Large intestine (tissue), 3 donors: ENCODE data around the gene STX7. TPM values are rescaled to one million over a fixed set of nuclear protein-coding genes. Genes with fewer than 3 reads are reported as not detected.

Experiments
- DNase-seq, 2 donors: peaks; one replicate each; pipeline versions ENCODE4 v3.0.0 to v3.0.0-alpha.2; 2013
- H3K27ac ChIP-seq: one replicate; pipeline ENCODE4 v1.5.1; 2013; ENCODE audit warnings: low read length
- H3K27me3 ChIP-seq: 2 replicates; pipeline ENCODE4 v1.6.1; 2013; ENCODE audit warnings: low read length; ENCODE audit not compliant: control insufficient read depth, insufficient read depth
- H3K36me3 ChIP-seq: 2 replicates; pipeline ENCODE4 v1.6.1; 2013; ENCODE audit warnings: low read length; ENCODE audit not compliant: control insufficient read depth, insufficient read depth
- H3K4me1 ChIP-seq: one replicate; pipeline ENCODE4 v1.6.1; 2013; ENCODE audit warnings: low read length; ENCODE audit not compliant: control insufficient read depth, insufficient read depth
- H3K4me3 ChIP-seq: one replicate; pipeline ENCODE4 v1.5.1; 2013; ENCODE audit warnings: low read length
- H3K9me3 ChIP-seq: one replicate; pipeline ENCODE4 v1.6.1; 2013; ENCODE audit warnings: mild to moderate bottlenecking, low read depth, low read length, moderate library complexity; ENCODE audit not compliant: control insufficient read depth
- WGBS: methylation state at CpG from one replicate; pipeline ENCODE4 v1.1.5; 2013; ENCODE audit warnings: low lambda C conversion rate; ENCODE audit not compliant: insufficient coverage; 5-methylcytosine and 5-hydroxymethylcytosine counted together
- polyA plus RNA-seq: library from polyadenylated mRNA; unstranded; fragments of 120-200 nt; gene quantifications from one replicate; pipeline ENCODE4 v1.2.1, GENCODE V29; 2013

The STX7 gene
- polyA plus RNA-seq, 1 donor: 78.6 TPM

DNA sequence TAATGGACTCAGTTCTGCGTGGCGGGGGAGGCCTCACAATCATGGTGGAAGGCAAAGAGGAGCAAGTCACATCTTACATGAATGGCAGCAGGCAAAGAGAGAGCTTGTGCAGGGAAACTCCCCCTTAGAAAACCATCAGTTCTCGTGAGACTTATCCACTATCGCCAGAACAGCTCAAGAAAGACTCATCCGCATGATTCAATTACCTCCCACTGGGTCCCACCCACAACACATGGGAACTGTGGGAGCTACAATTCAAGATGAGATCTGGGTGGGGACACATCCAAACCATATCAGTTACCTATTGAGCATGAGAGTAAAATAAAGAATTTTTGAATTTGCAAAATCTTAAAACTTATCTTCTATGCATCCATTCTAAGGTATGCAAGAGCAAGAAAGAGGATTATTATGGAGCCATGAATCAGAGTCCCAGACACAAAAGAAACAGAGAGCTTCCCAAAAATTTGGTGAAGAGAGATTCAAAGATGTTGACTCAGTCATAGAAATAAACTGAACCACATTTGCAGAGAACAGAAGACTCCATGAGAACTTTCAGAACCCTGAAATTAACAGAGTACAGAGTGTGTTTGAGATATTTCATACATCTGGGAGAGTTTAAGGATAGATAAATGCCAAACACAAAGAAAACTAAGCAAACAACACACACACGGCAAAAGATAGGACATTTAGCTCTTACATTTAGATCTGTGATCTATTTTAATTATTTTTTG, 94.5 kb downstream of the STX7 start:
- 50% methylated on average over 1 of the region's 6 CpGs for WGBS
- Histone ChIP-seq H3K4me1 (no peaks in the 10 kb centered on the region), H3K27ac (no peak overlapping the region), H3K36me3 (no peaks in the 10 kb centered on the region), H3K9me3 (peaks cover 10% of the 10 kb centered on the region), H3K4me3 (no peak overlapping the region), H3K27me3 (no peaks in the 10 kb centered on the region)
- no peak for DNase-seq

DNA sequence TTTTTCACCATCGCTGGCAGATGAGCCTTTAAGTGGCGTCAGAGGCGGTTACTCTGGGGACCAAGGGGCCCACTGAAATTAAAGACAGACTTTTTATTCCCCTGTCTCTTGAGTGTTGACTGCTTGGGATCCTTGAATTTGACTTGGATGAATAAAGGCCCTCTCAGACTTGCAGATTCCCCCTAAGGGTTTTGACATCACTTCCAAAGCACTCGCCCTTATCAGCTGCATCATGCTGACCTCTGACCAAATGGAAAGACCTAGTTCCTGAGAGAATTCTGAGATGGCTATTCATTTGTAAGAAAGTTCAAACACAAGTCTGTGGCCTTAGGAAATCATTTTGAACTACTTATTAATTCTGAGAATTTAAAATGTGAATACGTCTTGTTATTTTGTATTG, 98.2 kb downstream of the STX7 start:
- H3K27me3 ChIP-seq: no peaks in the 10 kb centered on the region
- H3K36me3 ChIP-seq: no peaks in the 10 kb centered on the region
- peaks cover 10% of the 10 kb centered on the region for H3K9me3 ChIP-seq
- 91% methylated on average over 1 of the region's 5 CpGs for WGBS
- H3K4me3 ChIP-seq: no peak overlapping the region
- DNase-seq: no peak
- no peaks in the 10 kb centered on the region for H3K4me1 ChIP-seq
- H3K27ac ChIP-seq: no peak overlapping the region

DNA sequence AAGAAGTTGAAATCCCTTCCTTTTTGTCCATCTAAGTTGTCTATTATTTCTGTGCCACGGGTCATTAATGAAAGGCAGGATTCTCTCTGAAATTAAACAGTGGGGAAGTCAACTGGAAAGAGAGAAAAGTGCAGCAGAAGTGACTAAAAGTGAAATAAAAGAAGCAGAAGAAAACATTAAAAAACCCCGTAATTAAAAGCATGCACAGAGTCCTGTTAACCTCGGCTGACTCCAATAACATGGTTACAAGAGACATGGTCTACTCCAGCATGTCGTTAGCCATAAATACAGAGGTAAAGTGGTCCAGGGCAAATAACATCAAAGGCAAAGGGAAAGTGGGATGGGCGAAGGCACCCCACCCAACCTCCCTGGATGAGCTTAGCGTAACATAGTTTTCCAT, 98.6 kb downstream of the STX7 start:
- no peak overlapping the region for H3K4me3 ChIP-seq
- no peaks in the 10 kb centered on the region for H3K27me3 ChIP-seq
- WGBS: 63% methylated on average over 1 of the region's 6 CpGs
- H3K4me1 ChIP-seq: no peaks in the 10 kb centered on the region
- H3K27ac ChIP-seq: no peak overlapping the region
- H3K36me3 ChIP-seq: no peaks in the 10 kb centered on the region
- H3K9me3 ChIP-seq: peaks cover 10% of the 10 kb centered on the region
- no peak for DNase-seq

DNA sequence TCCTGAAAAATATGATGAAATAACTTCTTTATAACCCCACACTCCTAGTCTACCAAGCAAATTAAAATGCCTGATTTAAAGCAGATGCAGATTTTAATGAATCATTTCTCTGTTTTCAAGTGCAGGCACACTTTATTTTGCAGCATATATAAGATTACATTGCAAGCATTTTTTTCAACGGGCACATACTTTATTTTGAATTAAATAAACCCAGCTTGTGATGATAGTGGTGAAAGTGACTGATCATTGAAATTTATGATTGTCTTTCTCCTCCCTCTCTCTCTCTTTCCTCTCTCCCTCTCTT, 99.5 kb downstream of the STX7 start:
- H3K36me3 ChIP-seq: no peaks in the 10 kb centered on the region
- no peaks in the 10 kb centered on the region for H3K4me1 ChIP-seq
- WGBS: 56% methylated on average over 1 of the region's 1 CpG
- H3K27ac ChIP-seq: no peak overlapping the region
- no peaks in the 10 kb centered on the region for H3K27me3 ChIP-seq
- peaks cover 10% of the 10 kb centered on the region for H3K9me3 ChIP-seq
- DNase-seq: no peak
- no peak overlapping the region for H3K4me3 ChIP-seq

DNA sequence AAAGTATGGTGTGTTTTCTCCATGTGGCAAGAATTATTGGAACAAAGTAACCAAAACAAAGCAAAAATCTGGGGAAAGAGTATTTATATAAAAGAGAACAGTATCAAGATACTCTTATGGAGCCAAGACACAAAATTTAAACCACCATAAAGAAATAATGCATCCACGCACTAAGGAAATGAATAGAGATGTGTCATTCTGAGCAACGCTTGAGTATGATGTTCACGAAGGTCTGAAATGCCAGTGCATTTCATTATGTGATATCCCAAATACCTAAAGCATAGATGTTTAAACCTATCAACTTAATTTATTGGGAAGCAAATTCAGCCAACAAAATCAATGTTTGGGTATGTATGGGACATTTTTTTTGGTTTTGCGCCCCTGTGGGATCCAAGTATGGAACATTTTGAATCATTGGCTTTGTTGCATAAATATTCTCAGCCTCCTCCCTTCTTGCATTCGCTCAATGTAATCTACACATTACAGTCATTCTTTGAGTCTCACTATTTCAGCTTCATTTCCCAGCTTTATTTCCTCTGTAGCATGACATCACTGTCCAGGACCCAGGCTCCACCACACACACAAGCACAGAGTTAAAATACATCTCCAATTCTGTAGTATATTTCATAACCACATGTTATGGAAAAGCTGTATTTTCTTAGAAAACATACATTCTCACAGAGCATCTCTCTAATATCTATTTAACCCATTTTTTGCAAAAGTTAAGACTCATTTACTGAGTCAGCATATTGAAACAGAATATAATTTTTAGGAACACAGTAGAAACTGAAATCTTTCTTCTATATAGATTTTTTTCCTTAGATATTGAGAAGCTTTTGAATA, 100.0 kb downstream of the STX7 start:
- 100% methylated on average over 2 of the region's 5 CpGs for WGBS
- no peak for DNase-seq
- no peaks in the 10 kb centered on the region for H3K27me3 ChIP-seq
- no peak overlapping the region for H3K4me3 ChIP-seq
- no peaks in the 10 kb centered on the region for H3K4me1 ChIP-seq
- peaks cover 10% of the 10 kb centered on the region for H3K9me3 ChIP-seq
- H3K27ac ChIP-seq: no peak overlapping the region
- no peaks in the 10 kb centered on the region for H3K36me3 ChIP-seq

DNA sequence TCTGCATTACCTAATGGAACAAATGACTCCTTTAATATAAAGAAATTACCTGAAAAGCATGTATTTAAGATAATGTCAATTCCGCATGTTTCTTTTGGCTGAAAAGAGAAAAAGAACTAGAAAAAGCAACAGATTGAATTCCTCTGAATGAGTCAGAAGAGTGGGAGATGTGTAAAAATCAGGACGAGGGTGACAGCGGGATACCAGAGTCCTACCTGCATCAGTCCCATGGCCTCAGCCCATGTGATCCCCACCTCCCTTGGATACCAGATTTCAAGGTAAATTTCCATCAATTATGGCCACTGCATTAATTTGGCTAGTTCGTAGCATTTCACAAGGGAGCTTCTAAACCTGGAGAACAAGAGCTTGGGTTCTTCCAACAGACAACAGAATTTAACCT, 101.6 kb downstream of the STX7 start:
- Histone ChIP-seq H3K9me3 (peaks cover 3% of the 10 kb centered on the region), H3K36me3 (no peaks in the 10 kb centered on the region), H3K4me3 (no peak overlapping the region), H3K27ac (no peak overlapping the region), H3K4me1 (no peaks in the 10 kb centered on the region), H3K27me3 (no peaks in the 10 kb centered on the region)
- no CpG with 5 or more reads among the region's 4 CpGs for WGBS
- DNase-seq: no peak

DNA sequence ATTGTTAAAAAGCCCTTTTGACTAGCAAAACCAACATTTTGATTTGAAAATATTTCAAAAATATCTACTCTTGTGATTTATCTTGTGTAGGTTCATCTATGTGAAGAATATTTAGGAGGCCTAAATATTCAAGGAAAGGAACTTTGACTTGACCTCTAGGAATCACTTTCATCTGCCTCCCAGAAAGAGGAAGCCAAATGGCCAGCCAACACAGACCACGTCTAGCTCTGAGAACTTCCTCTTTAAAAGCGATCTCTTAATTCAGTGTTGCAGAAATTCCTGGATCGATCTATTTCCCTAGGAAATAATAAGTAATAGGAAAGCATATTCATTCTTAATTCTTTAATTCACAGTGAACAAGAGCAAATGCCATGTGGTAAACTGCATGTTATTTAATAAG, 102.1 kb downstream of the STX7 start:
- no peak overlapping the region for H3K27ac ChIP-seq
- 86% methylated on average over 1 of the region's 3 CpGs for WGBS
- DNase-seq: no peak
- no peak overlapping the region for H3K4me3 ChIP-seq
- H3K27me3 ChIP-seq: peaks cover 4% of the 10 kb centered on the region
- no peaks in the 10 kb centered on the region for H3K9me3 ChIP-seq
- no peaks in the 10 kb centered on the region for H3K4me1 ChIP-seq
- no peaks in the 10 kb centered on the region for H3K36me3 ChIP-seq

DNA sequence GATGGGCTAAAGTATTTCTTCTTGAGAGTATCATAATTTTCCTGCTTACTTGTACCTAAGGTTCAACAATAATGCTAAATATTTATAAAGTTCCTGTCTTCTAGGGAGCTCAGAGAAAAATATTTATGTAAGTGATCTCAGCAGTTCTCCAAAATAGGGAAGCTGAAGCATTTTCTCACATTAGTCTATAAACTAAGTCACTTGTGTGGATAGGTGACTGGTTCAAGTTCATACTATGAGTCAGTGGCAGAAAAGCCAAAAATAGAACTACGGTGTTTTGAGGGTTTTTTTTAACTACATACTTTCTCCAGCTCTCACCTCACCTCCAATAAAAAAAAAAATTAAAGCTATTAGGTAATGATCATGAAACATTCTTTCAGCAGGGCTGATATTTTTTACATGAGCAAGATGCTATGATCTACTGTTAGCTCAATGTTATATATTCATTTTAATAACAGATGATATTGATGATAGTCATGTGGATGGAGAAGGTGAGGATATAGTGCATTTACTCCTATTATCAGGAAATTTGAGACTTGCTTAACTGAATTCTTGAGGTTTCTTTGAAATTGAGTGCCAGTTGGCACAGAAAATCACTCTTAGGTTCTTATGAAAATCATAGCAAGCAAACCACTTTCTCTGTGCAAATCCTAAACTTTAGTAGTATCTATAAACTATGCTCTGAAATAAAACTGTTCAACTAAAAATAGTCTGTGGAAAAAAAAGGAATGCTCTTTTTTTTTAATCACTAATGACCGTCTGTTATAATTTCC, 107.6 kb downstream of the STX7 start:
- H3K27ac ChIP-seq: no peak overlapping the region
- peaks cover 41% of the 10 kb centered on the region for H3K27me3 ChIP-seq
- no CpG with 5 or more reads among the region's 2 CpGs for WGBS
- H3K4me3 ChIP-seq: no peak overlapping the region
- no peaks in the 10 kb centered on the region for H3K36me3 ChIP-seq
- H3K4me1 ChIP-seq: no peaks in the 10 kb centered on the region
- DNase-seq: no peak
- peaks cover 2% of the 10 kb centered on the region for H3K9me3 ChIP-seq

DNA sequence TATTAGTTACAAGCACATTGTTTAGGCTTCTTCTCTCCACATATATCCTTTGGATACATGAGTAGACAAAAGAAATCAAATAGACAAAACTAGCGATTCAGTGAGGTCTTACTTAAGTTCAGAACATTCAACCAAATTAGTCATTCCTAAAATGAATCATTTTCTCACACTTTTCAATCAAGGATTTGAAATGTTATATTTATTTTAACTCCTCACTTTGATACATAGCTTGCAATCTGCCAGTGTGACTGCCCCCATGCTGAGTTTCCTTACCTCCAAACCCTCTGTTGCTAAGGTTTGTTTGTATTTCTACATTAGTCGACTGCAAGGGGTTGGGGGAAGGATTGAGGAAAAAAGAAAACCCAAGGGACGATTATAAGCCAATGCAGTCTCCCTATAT, 108.2 kb downstream of the STX7 start:
- Histone ChIP-seq H3K27me3 (peaks cover 45% of the 10 kb centered on the region), H3K27ac (no peak overlapping the region), H3K4me1 (no peaks in the 10 kb centered on the region), H3K36me3 (no peaks in the 10 kb centered on the region), H3K4me3 (no peak overlapping the region), H3K9me3 (peaks cover 2% of the 10 kb centered on the region)
- WGBS: 100% methylated on average over 1 of the region's 3 CpGs
- DNase-seq: no peak

DNA sequence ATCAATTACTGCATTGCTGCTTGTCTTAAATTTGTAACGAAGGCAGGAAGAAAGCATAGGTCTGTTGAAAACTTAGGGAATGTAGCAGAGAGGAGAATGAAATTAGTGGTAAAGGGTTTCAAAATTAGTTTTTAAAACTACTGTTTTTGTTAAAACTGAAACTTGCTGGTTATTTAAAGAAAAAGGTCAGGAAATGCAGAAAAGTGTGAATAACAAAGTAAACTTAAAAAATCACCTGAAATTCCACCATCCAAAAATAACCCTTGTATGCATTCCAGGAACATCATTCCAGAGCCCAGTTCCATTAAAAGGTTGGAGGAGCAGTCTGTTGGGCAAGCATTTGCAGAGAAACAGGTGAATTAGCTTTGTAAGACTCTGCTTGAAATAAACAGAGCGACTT, 108.6 kb downstream of the STX7 start:
- H3K27me3 ChIP-seq: peaks cover 49% of the 10 kb centered on the region
- H3K36me3 ChIP-seq: no peaks in the 10 kb centered on the region
- no peak overlapping the region for H3K27ac ChIP-seq
- H3K4me3 ChIP-seq: no peak overlapping the region
- 88% methylated on average over 1 of the region's 2 CpGs for WGBS
- DNase-seq: no peak
- no peaks in the 10 kb centered on the region for H3K4me1 ChIP-seq
- H3K9me3 ChIP-seq: peaks cover 2% of the 10 kb centered on the region
